ENCODE data around the gene CIAO2A. TPM values are rescaled to one million over a fixed set of nuclear protein-coding genes. Genes with fewer than 3 reads are reported as not detected.
"Not testable (repeated sequence)": the region's sequence is repeated elsewhere in the genome, so short reads cannot be mapped to it uniquely, and the experiment has no call there.

The CIAO2A gene
- total RNA-seq, 1 donor from 2014 or later: 70.2 TPM

GRCh38 chr15:64112073-64112772, 18.6 kb upstream of the CIAO2A start:
- no peak for DNase-seq (ENCODE audit: low spot score)
- ATAC-seq: peak; percentile 89

GRCh38 chr15:64111679-64112050, 18.0 kb upstream of the CIAO2A start:
- ATAC-seq (peak; percentile 37), DNase-seq (ENCODE audit: low spot score) (no peak)

GRCh38 chr15:64110950-64111678, 17.5 kb upstream of the CIAO2A start:
- DNase-seq (ENCODE audit: low spot score): no peak

GRCh38 chr15:64110108-64110701, 16.6 kb upstream of the CIAO2A start:
- not testable (repeated sequence) for DNase-seq (ENCODE audit: low spot score); ATAC-seq

More at GRCh38 chr15:64110950-64111678, 17.5 kb upstream of the CIAO2A start:
- peak; percentile 16 for ATAC-seq

DNA sequence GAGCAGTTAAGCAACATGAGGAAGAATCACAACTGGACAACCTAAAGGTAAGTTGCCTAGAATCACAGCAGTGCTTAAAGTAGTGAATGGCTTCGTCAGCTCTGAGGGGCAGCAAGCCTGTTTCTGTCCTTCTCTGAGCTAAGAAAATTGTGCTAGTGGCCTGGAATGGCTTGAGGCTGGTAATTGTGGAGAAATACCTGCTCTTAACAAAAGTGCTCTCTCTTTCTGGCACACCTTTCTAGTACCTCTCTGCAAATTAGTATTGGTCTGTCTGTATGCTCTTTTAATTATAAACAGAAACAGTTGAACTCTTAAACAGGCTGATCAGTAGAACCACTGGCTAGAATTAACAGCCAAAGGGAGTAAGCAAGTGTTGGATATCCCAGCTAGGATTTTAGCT, 13.7 kb upstream of the CIAO2A start:
- DNase-seq (ENCODE audit: low spot score) (no peak), ATAC-seq (no peak)

- ATAC-seq (peak; percentile 72), DNase-seq (ENCODE audit: low spot score) (peak; percentile 65)
Observed at GRCh38 chr15:64105113-64105704, 11.6 kb upstream of the CIAO2A start.

DNA sequence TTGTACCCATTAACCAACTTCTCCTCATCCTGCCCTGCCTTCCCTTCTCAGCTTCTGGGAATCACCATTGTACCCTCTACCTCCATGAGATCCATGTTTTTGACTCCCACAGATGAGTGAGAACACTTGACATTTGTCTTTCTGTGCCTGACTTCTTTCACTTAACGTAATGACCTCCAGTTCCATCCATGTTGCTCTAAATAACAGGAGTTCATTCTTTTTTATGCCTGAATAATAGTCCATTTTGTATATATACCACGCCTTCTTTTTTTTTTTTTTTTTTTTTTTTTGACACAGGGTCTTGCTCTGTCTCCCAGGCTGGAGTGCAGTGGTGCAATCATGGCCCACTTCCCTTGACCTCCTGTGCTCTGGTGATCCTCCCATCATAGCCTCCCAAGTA, 8.9 kb upstream of the CIAO2A start:
- DNase-seq (ENCODE audit: low spot score): no peak

DNA sequence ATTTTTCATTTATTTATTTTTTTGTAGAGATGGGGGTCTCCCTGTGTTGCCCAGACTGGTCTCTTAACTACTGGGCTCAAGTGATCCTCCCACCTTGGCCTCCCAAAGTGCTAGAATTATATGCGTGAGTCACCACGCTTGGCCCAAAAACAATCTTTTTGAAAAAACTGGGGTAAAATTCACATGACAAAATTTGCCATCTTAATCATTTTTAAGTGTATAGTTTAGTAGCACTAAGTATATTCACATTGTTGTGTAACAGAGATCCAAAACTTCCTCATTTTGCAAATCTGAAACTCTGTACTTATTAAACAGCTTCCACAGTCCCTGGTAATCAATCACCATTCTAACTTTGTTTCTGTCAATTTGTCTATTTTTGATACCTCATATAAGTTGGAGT, 7.3 kb upstream of the CIAO2A start:
- ATAC-seq (no peak), DNase-seq (ENCODE audit: low spot score) (no peak)

More for the DNA sequence above, 8.9 kb upstream of the CIAO2A start:
- ATAC-seq: no peak

DNA sequence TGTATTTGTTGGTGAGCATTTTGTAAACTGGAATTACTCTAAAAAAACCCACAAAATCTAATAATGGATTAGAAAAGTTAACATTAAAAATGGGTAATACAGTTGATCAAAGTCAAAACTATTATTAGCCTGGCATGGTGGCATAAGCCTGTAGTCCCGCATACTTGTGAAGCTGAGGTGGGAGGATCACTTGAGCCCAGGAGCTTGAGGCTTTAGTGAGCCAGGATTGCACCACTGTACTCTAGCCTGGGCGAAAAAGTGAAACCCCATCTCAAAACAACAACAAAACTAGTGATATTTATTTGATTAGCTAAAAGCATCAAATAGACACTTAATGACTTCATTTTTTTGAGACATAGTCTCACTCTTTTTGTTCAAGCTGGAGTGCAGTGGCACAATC, 5.7 kb upstream of the CIAO2A start:
- no peak for DNase-seq (ENCODE audit: low spot score)
- no peak for ATAC-seq

GRCh38 chr15:64096668-64097384, 3.2 kb upstream of the CIAO2A start:
- DNase-seq (ENCODE audit: low spot score) (no peak), ATAC-seq (no peak)

- ATAC-seq (peak; percentile 77), DNase-seq (ENCODE audit: low spot score) (peak; percentile 95)
Observed at GRCh38 chr15:64095795-64096667, 2.4 kb upstream of the CIAO2A start, which contains the start of gene SNX1. Gene SNX1 (plus strand): TSS chr15:64095982. CDS start chr15:64096014, 32 bp downstream.

GRCh38 chr15:64095431-64095794, 1.8 kb upstream of the CIAO2A start:
- no peak for DNase-seq (ENCODE audit: low spot score)
- no peak for ATAC-seq

DNA sequence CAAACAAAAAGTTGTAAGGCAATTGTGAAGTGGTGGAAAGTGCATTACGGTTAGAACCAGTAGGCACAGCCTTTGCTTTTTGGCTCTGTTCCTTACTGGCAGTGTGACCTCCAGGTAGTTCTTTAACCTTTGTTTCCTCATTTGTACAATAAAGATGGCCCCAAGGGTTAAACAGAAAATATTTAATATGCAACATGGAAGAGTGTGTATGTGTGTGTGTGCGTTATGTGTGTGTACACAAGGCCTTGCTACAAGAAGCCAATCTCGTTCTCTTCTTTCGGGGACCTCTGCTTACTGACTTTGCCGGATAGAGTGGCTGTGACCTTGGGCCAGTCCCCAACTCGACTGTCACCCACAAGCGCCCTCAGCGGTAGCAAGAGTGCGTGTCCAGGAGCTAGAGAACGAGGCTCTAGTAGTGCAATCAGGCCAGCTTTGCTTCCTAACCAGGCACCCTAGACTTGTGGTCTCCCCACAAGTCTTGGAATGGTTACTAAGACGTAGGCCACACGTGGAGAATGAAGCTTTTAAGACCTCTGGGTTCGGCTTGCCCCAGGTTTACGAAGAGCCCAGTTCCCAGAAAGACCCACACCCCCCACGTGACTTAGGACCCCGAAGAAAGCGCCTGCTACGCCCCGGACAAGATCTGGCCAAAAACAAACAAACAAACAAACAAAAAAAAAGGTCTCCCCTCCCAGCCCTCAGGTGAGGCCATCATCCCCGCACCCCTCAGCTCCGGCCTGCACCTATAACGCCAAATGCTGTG, 593 bp downstream of the CIAO2A start:
- DNase-seq (ENCODE audit: low spot score) (peak; percentile 78), ATAC-seq (peak; percentile 51)

DNA sequence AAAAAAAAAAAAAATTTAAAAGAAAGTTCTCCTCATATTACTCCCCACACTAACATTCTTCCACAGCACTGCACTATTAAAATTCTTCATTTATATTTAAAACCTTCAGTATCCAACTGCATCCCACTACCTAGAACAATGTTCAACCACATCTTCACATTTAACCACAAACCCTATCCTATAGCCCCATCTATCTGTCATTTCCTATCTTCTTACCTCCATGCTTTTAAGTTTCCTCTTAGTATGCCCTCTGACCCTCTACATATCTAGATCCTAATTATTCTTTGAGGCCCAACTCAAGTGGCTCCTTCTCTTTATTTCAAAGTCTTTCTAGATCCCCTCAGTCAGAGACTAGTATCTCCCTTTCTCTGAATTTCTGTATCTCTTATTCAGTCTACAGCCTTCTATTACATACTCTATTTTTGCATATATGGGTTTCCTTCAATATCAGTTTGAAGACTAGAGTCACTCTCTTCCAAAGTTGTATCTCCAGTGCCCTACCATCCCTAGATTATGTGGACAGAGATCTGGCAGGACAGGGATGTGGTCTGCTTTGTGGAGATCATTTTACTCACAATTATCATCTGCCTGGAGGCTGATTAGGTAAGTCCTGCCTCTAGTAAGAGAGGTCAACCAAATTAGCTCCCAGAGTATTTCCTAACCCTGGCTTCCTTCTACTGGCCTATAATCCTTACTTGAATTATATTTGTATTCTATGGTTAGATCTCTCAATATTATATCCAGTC, 1.4 kb downstream of the CIAO2A start:
- no peak for DNase-seq (ENCODE audit: low spot score)
- ATAC-seq: peak; percentile 2

DNA sequence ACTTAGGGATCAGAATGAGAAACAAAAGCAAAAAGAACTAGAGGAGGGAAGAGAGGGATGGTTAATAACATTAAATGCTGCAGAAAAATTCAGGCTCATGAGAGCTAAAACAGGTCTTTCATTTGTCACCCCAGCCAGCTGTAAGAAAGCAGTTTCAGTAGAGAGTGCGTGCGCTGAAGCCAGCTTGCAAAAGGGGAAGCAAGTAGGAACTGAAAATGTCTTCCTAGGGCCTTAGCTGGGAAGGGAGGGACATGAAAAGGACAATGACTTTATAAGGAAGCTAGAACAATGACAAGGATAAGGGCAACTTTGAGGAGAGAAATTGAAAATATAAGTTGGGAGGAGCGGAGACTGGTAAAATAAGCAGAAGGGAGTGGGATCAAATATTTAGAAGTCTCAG, 3.1 kb downstream of the CIAO2A start:
- ATAC-seq (no peak), DNase-seq (ENCODE audit: low spot score) (no peak)

- ATAC-seq: no peak
- DNase-seq (ENCODE audit: low spot score): no peak
Observed at GRCh38 chr15:64089543-64090280, 3.9 kb downstream of the CIAO2A start.

- ATAC-seq: no peak
Observed at GRCh38 chr15:64082757-64083156, 10.9 kb downstream of the CIAO2A start.

DNA sequence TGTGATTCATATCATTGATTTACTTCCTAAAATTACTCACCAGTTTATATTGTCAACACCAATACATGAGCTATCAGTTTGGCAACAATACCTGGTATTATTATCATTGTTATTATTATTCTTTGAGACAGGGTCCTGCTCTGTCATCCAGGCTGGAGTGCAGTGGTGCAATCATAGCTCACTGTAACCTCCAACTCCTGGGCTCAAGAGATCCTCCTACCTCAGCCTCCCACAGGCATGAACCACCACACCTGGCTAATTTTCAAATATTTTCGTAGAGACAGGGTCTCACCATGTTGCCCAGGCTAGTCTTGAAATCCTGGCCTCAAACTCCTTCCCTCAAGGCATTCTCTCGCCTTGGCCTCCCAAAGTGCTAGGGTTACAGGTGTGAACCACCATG, 20.1 kb downstream of the CIAO2A start:
- ATAC-seq; DNase-seq (ENCODE audit: low spot score): not testable (repeated sequence)

More at GRCh38 chr15:64082757-64083156, 10.9 kb downstream of the CIAO2A start:
- DNase-seq (ENCODE audit: low spot score): no peak
